KMS-11 (cell line): ENCODE results near the gene GNA12.

Experiments
- H2AFZ ChIP-seq: fragments of 200-600 bp; sonication (generic); 2 replicates; pipeline ENCODE4 v1.6.1; 2016; ENCODE audit warnings: antibody characterized with exemption, mixed run types, low read depth
- H3K27ac ChIP-seq: fragments of 200-600 bp; sonication (generic); 2 replicates; pipeline ENCODE4 v1.6.1; 2016; ENCODE audit warnings: mild to moderate bottlenecking, mixed run types
- H3K27me3 ChIP-seq: fragments of 200-600 bp; sonication (generic); 2 replicates; pipeline ENCODE4 v1.6.1; 2017; ENCODE audit warnings: mild to moderate bottlenecking, low read depth, mixed run types, moderate library complexity; ENCODE audit not compliant: insufficient read depth
- H3K36me3 ChIP-seq: fragments of 200-600 bp; sonication (generic); 2 replicates; pipeline ENCODE4 v1.6.1; 2017; ENCODE audit warnings: mild to moderate bottlenecking, mixed run types; ENCODE audit not compliant: insufficient read depth
- H3K4me1 ChIP-seq: fragments of 200-600 bp; sonication (generic); 2 replicates; pipeline ENCODE4 v1.6.1; 2016; ENCODE audit warnings: mild to moderate bottlenecking, low read depth, mixed run types; ENCODE audit not compliant: poor library complexity, severe bottlenecking
- H3K4me2 ChIP-seq: fragments of 200-600 bp; sonication (generic); 2 replicates; pipeline ENCODE4 v1.7.0; 2016; ENCODE audit warnings: mild to moderate bottlenecking, mixed run types
- H3K4me3 ChIP-seq: fragments of 200-600 bp; sonication (generic); IDR thresholded peaks from 2 replicates; pipeline ENCODE4 v1.6.1; 2017; ENCODE audit warnings: low read depth, low read length, mixed read lengths; ENCODE audit not compliant: insufficient read depth
- H3K79me2 ChIP-seq: fragments of 200-600 bp; sonication (generic); 2 replicates; pipeline ENCODE4 v1.6.1; 2016; ENCODE audit warnings: low read depth, mixed run types; ENCODE audit not compliant: insufficient read depth
- H3K9ac ChIP-seq: fragments of 200-600 bp; sonication (generic); 2 replicates; pipeline ENCODE4 v1.6.1; 2016; ENCODE audit warnings: mild to moderate bottlenecking, mixed run types
- H4K20me1 ChIP-seq: fragments of 200-600 bp; sonication (generic); 2 replicates; pipeline ENCODE4 v1.6.1; 2016; ENCODE audit warnings: mild to moderate bottlenecking, mixed run types; ENCODE audit not compliant: insufficient read depth
- CTCF ChIP-seq: fragments of 200-600 bp; sonication (generic); conservative IDR thresholded peaks from 2 replicates; pipeline ENCODE4 v1.6.1; 2017; ENCODE audit warnings: low read depth, mild to moderate bottlenecking, antibody characterized with exemption, low read length, moderate library complexity, mixed read lengths

Gene GNA12

GRCh38 chr7:2732388-2732787 lies 111.7 kb downstream of the GNA12 start:
- no peaks in the 10 kb centered on the region for H3K4me1 ChIP-seq
- no peak for TF ChIP-seq CTCF
- H3K79me2 ChIP-seq = no peaks in the 10 kb centered on the region
- no peak overlapping the region for H3K4me3 ChIP-seq
- H4K20me1 ChIP-seq = no peaks in the 10 kb centered on the region
- H3K27me3 ChIP-seq = no peaks in the 10 kb centered on the region
- no peak overlapping the region for H3K9ac ChIP-seq
- H3K27ac ChIP-seq = no peak overlapping the region
- no peak overlapping the region for H3K4me2 ChIP-seq
- no peaks in the 10 kb centered on the region for H3K36me3 ChIP-seq
- H2AFZ ChIP-seq = no peak overlapping the region

GRCh38 chr7:2730846-2731770 lies 113.0 kb downstream of the GNA12 start:
- no peak overlapping the region for H3K27ac ChIP-seq
- no peak overlapping the region for H3K9ac ChIP-seq
- no peak for TF ChIP-seq CTCF
- no peaks in the 10 kb centered on the region for H3K36me3 ChIP-seq
- no peaks in the 10 kb centered on the region for H4K20me1 ChIP-seq
- H3K4me3 ChIP-seq = no peak overlapping the region
- H3K79me2 ChIP-seq = no peaks in the 10 kb centered on the region
- no peak overlapping the region for H2AFZ ChIP-seq
- H3K4me1 ChIP-seq = no peaks in the 10 kb centered on the region
- H3K27me3 ChIP-seq = no peaks in the 10 kb centered on the region
- H3K4me2 ChIP-seq = no peak overlapping the region

GRCh38 chr7:2729893-2730716 lies 114.0 kb downstream of the GNA12 start:
- H3K4me3 ChIP-seq = no peak overlapping the region
- no peaks in the 10 kb centered on the region for H3K27me3 ChIP-seq
- no peaks in the 10 kb centered on the region for H4K20me1 ChIP-seq
- no peak overlapping the region for H3K27ac ChIP-seq
- H3K4me2 ChIP-seq = no peak overlapping the region
- no peaks in the 10 kb centered on the region for H3K36me3 ChIP-seq
- no peak overlapping the region for H2AFZ ChIP-seq
- H3K9ac ChIP-seq = no peak overlapping the region
- H3K4me1 ChIP-seq = no peaks in the 10 kb centered on the region
- no peak for TF ChIP-seq CTCF
- H3K79me2 ChIP-seq = no peaks in the 10 kb centered on the region

GRCh38 chr7:2729031-2729892 lies 114.8 kb downstream of the GNA12 start:
- Histone ChIP-seq H3K36me3 (no peaks in the 10 kb centered on the region), H2AFZ (no peak overlapping the region), H3K4me1 (no peaks in the 10 kb centered on the region), H3K27me3 (no peaks in the 10 kb centered on the region), H3K4me3 (no peak overlapping the region), H4K20me1 (no peaks in the 10 kb centered on the region), H3K9ac (no peak overlapping the region), H3K79me2 (no peaks in the 10 kb centered on the region), H3K27ac (no peak overlapping the region), H3K4me2 (no peak overlapping the region)
- TF ChIP-seq CTCF = no peak
